Measurements from ENCODE around the gene TSPAN32. TPM values are rescaled to one million over a fixed set of nuclear protein-coding genes. Genes with fewer than 3 reads are reported as not detected.

TSPAN32 gene
- total RNA-seq, 1 donor from 2014 or later: 2.6 TPM

DNA sequence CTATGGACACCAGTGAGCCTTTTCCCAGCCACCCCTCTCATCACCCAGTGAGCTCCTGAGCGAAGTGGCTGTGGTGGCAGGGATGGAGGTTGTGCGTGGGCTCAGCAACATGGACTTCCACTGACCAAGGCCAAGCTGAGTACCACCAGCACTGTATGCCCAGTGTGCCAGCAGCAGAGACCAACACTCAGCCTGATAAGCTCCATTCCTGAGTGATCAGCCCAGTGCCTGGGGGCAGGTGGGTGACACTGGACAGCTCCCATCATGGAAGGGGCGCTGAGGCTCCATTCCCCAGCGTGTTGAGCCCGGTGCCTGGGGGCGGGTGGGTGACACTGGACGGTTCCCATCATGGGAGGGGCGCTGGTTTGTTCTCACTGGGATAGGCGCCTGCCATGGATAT is 57.7 kb downstream of the TSPAN32 start:
- H3K27me3 Mint-ChIP-seq: peaks cover 3% of the 10 kb centered on the region
- H3K36me3 Mint-ChIP-seq: no peaks in the 10 kb centered on the region
- DNase-seq (ENCODE audit: extremely low spot score, unreplicated experiment): no peak

DNA sequence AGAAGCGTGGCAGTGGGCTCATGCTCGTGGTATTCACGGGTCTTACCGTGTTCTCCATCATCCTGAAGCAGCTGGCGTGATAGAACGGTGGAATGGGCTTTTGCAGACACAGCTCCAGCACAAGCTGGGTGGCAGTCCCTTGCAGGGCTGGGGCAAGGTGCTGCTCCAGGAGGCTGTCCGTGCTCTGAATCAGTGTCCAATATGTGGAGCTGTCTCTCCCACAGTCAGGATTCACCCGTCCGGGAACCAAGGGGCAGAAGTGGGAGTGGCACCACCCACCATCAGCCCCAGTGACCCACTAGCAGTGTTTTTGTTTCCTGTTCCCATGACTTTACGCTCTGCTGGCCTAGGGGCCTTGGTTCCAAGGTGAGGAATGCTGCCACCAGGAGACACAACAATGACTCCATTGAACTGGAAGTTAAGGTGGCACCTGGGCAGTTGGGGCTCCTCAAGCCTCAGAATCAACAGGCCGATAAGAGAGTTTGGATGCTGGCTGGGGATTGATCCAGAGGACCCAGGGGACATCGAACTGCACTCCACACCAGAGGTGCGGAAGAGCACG is 58.3 kb downstream of the TSPAN32 start:
- Mint-ChIP-seq H3K4me3 (no peak overlapping the region), H3K27me3 (peaks cover 3% of the 10 kb centered on the region), H3K9me3 (no peaks in the 10 kb centered on the region), H3K4me1 (ENCODE audit: unreplicated experiment) (no peaks in the 10 kb centered on the region), H3K27ac (no peak overlapping the region), H3K36me3 (no peaks in the 10 kb centered on the region)
- no peak for DNase-seq (ENCODE audit: extremely low spot score, unreplicated experiment)
- TF ChIP-seq, protein P1, sequence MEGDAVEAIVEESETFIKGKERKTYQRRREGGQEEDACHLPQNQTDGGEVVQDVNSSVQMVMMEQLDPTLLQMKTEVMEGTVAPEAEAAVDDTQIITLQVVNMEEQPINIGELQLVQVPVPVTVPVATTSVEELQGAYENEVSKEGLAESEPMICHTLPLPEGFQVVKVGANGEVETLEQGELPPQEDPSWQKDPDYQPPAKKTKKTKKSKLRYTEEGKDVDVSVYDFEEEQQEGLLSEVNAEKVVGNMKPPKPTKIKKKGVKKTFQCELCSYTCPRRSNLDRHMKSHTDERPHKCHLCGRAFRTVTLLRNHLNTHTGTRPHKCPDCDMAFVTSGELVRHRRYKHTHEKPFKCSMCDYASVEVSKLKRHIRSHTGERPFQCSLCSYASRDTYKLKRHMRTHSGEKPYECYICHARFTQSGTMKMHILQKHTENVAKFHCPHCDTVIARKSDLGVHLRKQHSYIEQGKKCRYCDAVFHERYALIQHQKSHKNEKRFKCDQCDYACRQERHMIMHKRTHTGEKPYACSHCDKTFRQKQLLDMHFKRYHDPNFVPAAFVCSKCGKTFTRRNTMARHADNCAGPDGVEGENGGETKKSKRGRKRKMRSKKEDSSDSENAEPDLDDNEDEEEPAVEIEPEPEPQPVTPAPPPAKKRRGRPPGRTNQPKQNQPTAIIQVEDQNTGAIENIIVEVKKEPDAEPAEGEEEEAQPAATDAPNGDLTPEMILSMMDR (conservative IDR thresholded peaks at IDR 0.05): no peak

More for the DNA sequence above, 57.7 kb downstream of the TSPAN32 start:
- TF ChIP-seq, protein P1 (conservative IDR thresholded peaks at IDR 0.05): no peak
- Mint-ChIP-seq H3K9me3 (no peaks in the 10 kb centered on the region), H3K4me1 (ENCODE audit: unreplicated experiment) (no peaks in the 10 kb centered on the region), H3K4me3 (no peak overlapping the region), H3K27ac (no peak overlapping the region)

DNA sequence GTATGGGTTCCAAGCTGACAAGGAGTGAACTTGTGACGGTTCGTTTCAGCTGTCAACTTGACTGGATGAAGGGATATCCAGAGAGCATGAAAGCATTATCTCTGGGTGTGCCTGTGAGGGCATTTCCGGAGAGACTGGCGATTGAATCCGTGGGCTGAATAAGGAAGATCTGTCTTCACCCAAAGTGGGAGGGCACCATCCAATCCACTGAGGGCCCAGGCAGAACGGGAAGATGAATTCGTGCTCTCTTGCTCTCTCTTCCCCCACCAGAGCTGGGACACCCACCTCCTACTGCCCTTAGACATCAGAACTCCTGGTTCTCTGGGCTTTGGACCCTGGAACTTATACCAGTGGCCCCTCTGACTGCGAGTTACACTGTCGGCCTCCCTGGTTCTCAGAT is 59.8 kb downstream of the TSPAN32 start:
- Mint-ChIP-seq H3K36me3 (no peaks in the 10 kb centered on the region), H3K4me1 (ENCODE audit: unreplicated experiment) (no peaks in the 10 kb centered on the region), H3K27ac (no peak overlapping the region), H3K27me3 (peaks cover 3% of the 10 kb centered on the region), H3K9me3 (no peaks in the 10 kb centered on the region), H3K4me3 (no peak overlapping the region)
- DNase-seq (ENCODE audit: extremely low spot score, unreplicated experiment): no peak
- TF ChIP-seq, protein P1 (conservative IDR thresholded peaks at IDR 0.05): no peak

DNA sequence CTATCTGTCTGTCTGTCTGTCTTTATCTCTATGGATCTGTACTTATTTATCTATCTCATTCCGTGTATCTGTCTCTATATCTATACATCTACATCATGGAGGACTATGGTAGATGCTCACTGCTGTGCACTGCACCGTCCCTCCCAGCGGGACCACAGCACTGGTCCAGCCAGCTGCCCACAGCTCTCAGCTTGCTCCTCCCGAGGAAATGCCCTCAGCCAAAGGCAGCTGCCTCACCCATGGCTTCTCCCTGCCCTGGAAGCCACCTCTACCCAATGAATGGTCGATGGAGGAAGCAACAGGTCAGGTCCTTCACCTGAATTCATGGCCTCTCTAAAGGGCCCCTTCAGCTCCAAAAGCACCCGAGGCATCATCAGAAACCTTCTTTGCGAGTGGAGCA is 60.6 kb downstream of the TSPAN32 start:
- no peaks in the 10 kb centered on the region for H3K36me3 Mint-ChIP-seq
- no peak for DNase-seq (ENCODE audit: extremely low spot score, unreplicated experiment)
- H3K4me1 Mint-ChIP-seq (ENCODE audit: unreplicated experiment): no peaks in the 10 kb centered on the region
- peaks cover 3% of the 10 kb centered on the region for H3K27me3 Mint-ChIP-seq
- TF ChIP-seq, protein P1 (conservative IDR thresholded peaks at IDR 0.05): no peak
- no peak overlapping the region for H3K27ac Mint-ChIP-seq
- H3K4me3 Mint-ChIP-seq: no peak overlapping the region
- no peaks in the 10 kb centered on the region for H3K9me3 Mint-ChIP-seq

DNA sequence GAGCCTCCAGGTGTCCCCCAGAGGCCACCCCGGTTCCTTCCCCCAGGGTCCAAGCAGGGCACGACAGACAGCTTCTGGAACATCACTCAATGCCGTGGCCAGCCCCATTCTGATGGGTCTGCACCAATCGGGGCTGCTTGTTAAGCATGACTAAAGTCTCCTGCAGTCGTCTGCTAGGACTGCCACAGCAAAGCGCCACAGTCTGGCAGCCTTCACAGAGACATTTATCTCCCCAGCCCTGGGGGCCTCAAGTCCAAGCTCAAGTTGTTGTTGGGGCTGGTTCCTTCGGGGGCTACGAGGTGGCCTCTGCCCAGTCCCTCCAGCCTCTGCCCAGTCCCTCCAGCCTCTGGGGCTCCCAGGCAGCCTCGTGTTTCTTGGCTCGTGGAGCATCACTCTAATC is 61.3 kb downstream of the TSPAN32 start:
- DNase-seq (ENCODE audit: extremely low spot score, unreplicated experiment): no peak
- Mint-ChIP-seq H3K27me3 (peaks cover 3% of the 10 kb centered on the region), H3K4me3 (no peak overlapping the region), H3K27ac (no peak overlapping the region), H3K9me3 (no peaks in the 10 kb centered on the region), H3K4me1 (ENCODE audit: unreplicated experiment) (no peaks in the 10 kb centered on the region), H3K36me3 (no peaks in the 10 kb centered on the region)
- TF ChIP-seq, protein P1 (conservative IDR thresholded peaks at IDR 0.05): no peak

All from type B pancreatic cell (in vitro differentiated cells).